ENCODE data around the gene PRR7.

Gene PRR7

DNA sequence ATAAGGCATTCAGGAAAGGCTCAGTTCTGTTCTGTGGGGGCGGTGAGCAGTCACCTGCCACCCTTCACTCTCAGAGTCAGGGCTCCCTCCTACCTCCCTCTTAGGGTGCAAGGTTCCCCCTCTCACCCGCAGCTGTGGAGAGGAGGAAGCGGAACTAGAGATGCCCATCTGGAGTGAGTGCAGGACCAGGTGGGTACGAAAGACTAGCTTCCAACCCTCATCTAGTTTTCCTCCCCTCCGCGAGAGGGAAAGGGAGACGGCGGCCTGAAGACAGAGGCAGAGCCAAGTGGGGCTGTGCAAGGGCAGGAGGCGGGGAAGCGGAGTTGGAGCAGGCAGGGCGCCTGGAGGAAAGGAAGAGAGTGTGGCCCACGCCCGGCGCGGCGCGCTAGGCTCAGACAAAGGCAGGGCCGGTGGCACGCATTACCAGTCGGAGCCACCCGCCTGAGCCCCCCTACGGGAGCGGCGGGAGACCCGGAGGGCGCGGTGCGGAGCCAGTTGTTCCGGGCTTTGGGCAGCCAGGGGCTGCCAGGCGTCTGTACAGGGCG is 7.3 kb downstream of the PRR7 start:
- DNase-seq, result no peak

GRCh38 chr5:177454397-177455035 is 7.9 kb downstream of the PRR7 start:
- peak; percentile 98 for DNase-seq

- peak; percentile 92 for DNase-seq
Observed at GRCh38 chr5:177455036-177455660, 8.5 kb downstream of the PRR7 start.

DNA sequence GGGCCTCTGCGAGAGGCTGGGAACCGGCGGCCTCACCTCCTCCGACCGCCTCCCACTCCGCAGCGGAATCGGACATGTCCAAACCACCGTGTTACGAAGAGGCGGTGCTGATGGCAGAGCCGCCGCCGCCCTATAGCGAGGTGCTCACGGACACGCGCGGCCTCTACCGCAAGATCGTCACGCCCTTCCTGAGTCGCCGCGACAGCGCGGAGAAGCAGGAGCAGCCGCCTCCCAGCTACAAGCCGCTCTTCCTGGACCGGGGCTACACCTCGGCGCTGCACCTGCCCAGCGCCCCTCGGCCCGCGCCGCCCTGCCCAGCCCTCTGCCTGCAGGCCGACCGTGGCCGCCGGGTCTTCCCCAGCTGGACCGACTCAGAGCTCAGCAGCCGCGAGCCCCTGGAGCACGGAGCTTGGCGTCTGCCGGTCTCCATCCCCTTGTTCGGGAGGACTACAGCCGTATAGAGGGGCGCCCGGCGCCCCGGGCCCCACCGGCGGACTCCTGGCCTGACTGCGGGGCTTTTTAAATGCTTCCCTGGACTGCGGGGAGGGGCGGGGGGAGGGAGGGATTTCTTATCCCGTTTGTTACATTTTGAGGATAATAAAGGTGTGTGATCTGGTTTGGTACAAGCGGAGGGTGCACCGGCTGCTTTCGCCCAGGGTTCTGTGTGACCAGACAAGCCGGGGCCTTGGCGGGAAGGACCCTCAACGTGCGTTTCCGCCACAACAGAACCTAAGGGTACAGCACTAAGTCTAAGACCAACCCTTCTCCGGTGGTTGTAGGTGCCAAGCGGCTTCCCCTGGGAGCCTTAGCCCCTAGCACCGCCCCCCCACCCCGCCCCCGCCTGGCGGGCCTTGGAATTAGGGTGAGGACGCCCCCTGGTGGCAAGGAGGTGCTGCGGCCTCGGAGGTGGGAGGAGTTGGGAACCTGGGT is 9.3 kb downstream of the PRR7 start:
- DNase-seq, result peak; percentile 99

- DNase-seq, result no peak
Observed at GRCh38 chr5:177456591-177456964, 10.0 kb downstream of the PRR7 start.

GRCh38 chr5:177456976-177457851 is 10.6 kb downstream of the PRR7 start:
- DNase-seq, result no peak

DNA sequence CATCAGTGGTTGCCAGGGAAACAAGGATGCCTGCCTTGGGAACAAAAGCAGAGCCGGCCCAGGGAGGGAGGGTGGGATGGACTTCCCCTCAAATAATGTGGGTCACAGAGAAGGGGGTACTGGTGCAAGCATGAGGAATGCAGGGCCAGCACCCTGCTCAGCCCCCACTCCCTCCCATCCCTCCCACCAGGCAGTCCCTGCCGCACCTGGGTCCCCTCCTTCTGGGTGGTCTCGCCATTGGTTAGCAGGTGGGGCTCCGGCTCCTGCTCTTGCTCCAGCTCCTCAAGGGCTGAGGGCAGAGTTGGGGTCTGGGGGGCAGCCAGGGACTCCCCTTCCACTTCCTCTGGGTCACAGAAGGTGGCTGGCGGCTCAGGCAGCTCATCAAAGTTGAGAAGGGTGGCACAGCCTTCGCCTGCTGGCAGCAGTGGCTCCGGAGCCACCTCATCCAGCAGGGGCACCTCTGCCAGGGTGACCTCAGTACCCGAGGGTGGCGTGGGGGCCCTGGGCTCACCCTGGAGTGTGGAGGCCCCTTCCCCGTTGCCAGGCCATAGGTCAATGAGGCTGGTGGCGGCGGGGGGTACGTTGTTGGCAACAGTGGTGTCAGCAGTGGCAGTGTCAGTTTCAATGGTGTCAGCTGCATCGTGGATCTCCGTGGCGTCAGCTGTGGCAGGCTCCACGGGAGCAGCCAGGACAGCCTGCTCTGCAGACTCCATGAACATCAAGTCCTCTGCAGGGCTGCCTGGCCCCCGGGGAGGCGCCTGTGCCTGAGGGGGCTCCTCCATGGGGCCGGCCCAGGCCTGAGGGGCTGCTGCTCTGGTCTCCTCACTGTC is 11.5 kb downstream of the PRR7 start:
- no peak for DNase-seq

- DNase-seq, result no peak
Observed at GRCh38 chr5:177458912-177459350, 12.3 kb downstream of the PRR7 start.

DNA sequence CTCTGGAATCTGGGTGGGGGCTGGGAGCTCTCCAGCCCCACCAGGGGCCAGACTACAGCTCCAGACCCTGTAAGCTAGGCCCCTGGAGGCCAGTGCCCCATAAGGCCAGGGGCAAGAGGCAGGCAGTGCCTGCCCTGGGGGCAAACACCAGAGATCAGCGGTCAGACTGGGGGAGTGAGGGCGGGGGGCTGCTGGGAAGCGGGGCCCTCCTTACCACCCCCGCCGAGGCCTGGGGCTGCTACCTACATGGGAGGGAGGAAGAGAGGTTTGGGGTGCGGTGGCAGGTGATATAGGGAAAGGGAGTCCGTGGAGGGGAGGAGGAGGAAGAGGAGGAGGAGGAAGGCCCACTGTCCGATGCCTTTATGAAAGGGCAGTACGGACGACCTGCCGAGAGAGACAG is 12.7 kb downstream of the PRR7 start:
- no peak for DNase-seq

DNA sequence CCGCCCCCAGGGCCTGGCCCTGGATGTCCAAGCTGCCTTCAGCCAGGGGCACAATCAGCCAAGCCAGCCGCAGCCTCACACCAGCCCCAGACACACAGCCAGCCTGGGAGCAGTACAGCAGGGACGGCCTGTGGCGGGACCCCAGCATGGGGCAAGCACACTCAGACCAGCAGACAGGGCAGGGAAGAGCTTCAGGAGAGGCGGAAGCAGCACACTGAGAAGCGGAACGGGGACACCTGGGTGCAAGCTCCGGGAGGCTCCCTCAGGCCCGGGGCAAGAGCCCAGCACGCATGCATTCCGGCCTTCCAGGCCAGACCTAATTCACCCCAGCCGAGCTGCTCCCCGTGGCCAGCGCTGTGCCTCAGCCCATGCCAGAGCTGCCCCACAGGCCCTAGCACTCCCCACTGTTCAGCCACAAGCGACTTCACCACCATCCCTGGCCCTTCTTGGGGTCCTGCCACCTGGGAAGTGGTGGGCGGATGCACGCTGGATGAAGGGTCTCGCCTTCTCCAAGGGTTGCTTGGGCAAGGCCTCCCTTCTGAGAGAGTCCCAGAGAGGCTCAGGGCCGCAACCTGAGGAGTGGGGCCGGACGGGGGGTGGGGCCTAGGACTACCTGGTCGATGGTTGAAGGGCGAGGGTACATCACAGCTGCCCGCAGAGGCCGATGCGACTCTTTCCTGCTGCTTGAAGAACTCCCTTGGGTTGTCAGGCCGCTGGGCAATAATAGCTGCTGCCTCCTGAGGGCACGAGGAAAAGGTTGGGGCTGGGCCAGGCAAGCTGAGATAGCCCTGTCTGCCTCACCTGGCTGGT is 13.4 kb downstream of the PRR7 start:
- no peak for DNase-seq

DNA sequence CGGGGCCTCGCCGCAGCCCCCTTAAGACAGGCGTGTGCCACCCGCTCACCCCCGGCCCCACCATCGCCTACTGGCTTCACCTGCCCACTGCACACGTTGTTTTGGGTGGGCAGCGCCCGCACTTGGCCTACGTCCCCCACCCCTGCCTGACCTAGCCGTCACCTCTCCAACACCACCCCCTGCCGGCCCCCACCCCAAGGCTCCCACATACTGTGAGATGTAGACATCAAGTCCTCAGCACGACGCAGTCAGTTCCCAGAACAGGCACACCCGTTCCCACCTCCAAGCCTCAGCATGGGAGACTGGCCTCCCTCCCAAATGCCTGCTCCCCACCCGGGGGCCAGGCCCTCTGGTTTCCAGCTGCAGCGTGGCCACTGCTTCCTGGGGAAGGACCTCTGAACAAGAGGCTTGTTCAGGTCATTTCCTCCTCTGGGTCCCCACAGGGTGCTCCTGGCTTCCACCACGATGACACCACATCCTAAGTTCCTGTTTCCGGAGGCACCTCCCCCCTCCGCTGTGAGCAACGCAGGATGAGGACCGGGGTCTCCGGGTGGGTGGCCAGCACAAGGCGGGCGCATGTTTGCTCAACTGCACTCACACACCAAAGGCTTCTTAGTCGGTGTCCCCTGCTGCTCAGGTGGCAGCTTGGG is 15.5 kb downstream of the PRR7 start:
- DNase-seq, result no peak

- DNase-seq, result no peak
Observed at GRCh38 chr5:177465044-177465443, 18.4 kb downstream of the PRR7 start.

GRCh38 chr5:177466861-177467260 is 20.2 kb downstream of the PRR7 start:
- no peak for DNase-seq

DNA sequence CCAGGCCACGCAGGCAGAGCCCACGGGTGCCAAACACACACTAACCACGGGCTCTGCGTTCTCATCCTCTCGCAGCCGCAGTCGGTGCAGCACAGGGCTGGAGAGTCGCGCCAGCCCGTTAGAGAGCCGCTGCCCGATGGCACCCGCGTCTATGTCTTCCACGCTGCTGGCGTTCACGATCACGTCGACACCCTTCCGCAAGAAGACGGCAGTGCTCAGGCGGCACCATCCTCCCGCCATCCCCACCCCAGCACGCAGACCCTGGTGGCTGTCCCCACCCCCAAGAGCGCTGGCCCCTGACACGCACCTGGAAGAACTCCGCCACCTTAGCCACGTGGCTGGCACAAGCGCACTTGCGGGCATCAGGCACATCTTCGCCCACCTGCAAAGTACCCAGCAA is 20.8 kb downstream of the PRR7 start:
- DNase-seq, result no peak

GRCh38 chr5:177468329-177468684 is 21.7 kb downstream of the PRR7 start:
- no peak for DNase-seq

- DNase-seq, result no peak
Observed at GRCh38 chr5:177468685-177469628, 22.3 kb downstream of the PRR7 start.

DNA sequence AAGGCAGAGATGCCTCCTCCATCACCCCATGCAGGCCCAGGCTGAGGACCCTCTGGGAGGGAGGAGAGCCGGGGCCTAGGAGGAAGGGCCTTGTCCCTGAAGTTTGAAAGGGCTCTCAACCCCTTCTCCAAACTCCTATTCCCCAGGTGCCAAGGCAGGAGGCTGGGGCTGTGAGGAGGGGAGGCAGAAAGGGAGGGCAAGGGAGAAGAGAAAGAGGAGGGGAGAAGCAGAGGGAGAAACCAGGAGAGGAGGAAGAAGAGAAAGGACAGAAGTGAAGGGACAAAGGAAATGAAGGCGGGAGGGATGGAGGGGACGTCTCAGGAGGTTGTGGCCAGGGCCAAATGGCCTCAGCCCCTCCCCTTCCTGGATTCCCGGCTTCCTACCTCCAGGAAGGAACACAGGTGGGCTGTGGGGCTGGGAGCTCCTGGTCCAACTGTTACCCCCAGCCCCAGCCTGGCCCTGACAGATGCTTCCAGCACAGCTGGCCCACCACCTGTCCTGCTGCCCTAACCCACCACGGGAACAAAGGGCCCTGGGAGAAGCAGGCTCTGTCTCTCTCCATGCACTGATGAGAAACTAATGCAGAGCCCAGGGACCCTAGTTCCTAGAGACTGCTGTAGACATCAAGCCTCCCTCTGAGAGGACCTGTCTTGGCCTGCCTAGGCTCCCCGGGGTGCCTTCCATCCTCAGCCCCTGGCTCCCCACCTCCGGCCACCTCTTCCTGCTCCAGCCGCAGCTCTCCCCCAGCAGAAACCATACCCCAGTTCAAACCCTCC is 23.3 kb downstream of the PRR7 start:
- no peak for DNase-seq
